ENCODE measurements around the gene SPTBN1. TPM values are rescaled to one million over a fixed set of nuclear protein-coding genes. Genes with fewer than 3 reads are reported as not detected.
A peak's percentile ranks its signal among the peaks of the same experiment; 100 is the strongest.

Gene SPTBN1
- total and polyA plus RNA-seq, 9 of the 15 experiments (the other 6 are each of a cell fraction or from before 2014, with no cell fraction given), result 8.9 to 66.8 (median 31.4) TPM

DNA sequence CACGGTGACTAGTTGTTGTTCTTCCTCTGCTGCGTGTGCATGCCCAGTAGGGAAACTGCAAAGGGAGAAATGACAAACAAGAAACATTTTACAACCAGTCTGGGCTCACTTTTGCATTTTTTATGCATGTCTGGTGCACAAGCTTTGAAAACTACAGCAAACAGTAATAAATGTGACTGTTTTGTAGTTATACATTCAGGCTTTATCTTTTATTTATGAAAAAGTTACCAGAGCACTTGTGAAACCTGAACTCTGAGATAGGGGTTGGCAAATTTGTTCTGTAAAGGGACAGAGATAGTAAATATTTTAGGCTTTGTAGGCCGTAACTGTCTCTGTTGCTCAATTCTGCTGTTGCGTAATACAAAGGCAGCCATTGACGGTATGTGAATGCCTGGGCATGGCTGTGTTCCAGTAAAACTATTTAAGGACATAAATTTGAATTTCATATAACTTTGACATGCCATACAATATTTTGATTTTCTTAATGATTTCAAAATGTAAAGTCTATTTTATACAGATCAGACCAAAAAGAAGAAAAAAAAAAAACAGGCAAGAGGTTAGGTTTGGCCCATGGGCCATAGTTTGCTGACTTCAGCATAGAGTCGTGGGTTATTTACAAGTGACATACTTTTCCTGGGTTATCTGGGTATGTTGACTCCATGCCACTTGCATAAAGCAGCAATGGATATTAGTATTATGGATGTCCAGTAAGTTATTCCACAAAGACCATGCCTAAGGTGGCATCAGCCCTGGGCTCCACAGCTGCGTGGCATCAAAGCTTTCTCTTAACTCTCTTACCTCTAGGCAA, 213.8 kb downstream of the SPTBN1 start (continued):
- TF ChIP-seq, protein P1, sequence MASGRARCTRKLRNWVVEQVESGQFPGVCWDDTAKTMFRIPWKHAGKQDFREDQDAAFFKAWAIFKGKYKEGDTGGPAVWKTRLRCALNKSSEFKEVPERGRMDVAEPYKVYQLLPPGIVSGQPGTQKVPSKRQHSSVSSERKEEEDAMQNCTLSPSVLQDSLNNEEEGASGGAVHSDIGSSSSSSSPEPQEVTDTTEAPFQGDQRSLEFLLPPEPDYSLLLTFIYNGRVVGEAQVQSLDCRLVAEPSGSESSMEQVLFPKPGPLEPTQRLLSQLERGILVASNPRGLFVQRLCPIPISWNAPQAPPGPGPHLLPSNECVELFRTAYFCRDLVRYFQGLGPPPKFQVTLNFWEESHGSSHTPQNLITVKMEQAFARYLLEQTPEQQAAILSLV (tag; IDR thresholded peaks at IDR 0.05), result peak; percentile 62

DNA sequence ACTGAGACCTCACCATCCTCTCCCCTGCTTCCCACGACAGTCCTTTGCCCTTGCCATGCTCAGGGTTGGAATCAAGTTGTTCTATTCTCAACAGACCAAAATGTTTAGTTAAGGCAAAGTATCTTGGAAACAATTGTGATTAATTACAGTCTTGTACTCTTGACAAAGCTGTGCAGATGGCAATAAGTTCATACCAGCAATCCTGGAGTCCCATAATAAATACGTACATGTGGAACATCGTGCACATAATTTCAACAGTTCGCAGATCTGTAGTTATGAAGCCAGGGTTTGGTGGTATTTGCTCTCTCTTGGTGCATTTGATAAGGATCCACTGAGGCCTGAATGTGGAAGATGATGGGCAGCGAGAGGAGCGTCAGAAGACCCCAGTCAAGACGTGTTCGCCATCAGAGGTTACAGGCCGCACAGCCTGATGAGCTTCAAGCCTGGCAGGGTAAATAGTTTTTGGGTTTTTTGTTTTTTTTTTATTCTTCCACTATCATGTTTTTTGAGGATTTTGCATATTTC, 214.4 kb downstream of the SPTBN1 start:
- DNase-seq (ENCODE audit: extremely low read depth in 1 of 4, low spot score in 3 of 4), result no peak
- POLR2A ChIA-PET, result no interaction called here
- Histone ChIP-seq H4K20me1 (replicated peaks; ENCODE audit: control insufficient read depth, insufficient read depth, low read length) (no peaks in the 10 kb centered on the region), H3K4me2 (ENCODE audit: insufficient read depth, low read length) (no peak overlapping the region), H3K9me1 (ENCODE audit: control insufficient read depth, insufficient read depth, low read length) (no peaks in the 10 kb centered on the region), H3K27ac (ENCODE audit: extremely low read depth, low read depth, low read length) (no peak overlapping the region), H3K36me3 (ENCODE audit: control insufficient read depth, insufficient read depth, low read length) (peaks cover 43% of the 10 kb centered on the region; the same call in 2 of the 3 replicates), H3K4me3 (no peak overlapping the region), H2AFZ (ENCODE audit: low read depth, low read length) (no peak overlapping the region), H3K27me3 (ENCODE audit: control insufficient read depth in 2 of 2, insufficient read depth in 2 of 2, low read length in 2 of 2) (peaks cover 6 to 14% of the 10 kb centered on the region in 2 experiments; a peak in 4 of 5 replicates), H3K79me2 (ENCODE audit: control insufficient read depth, insufficient read depth, low read length) (no peaks in the 10 kb centered on the region), H3K9ac (ENCODE audit: insufficient read depth in 1 of 2, low read depth in 2 of 2, low read length in 2 of 2) (no peak overlapping the region), H3K9me3 (replicated peaks; ENCODE audit: control insufficient read depth, insufficient read depth, low read depth, low read length) (no peaks in the 10 kb centered on the region), H3K4me1 (replicated peaks in 1 of 2; ENCODE audit: control insufficient read depth in 2 of 2, insufficient read depth in 2 of 2, low read length in 2 of 2) (peaks cover 0 to 6% of the 10 kb centered on the region in 2 experiments; a peak in 1 of 5 replicates)
- CTCF ChIA-PET (ENCODE audit: low intra/inter-chr PET ratio), result no interaction called here
- no peak for ATAC-seq
- no peak for FAIRE-seq
- in situ Hi-C loops (cut with MboI) (no loop called here), intact Hi-C loops (cut with micrococcal nuclease) (no loop called here)
- 93% methylated on average over 9 of the region's 9 CpGs for WGBS (ENCODE audit: insufficient coverage, low coverage, missing lambda C conversion rate)
- no TSS peak for BruUV-seq (replicated peaks)
- TF ChIP-seq KDM4B (IDR thresholded peaks at IDR 0.05; ENCODE audit: borderline replicate concordance in 2 of 2, low read depth in 1 of 2) (no peak), ARID2 (IDR thresholded peaks at IDR 0.05) (no peak), DNMT1 (IDR thresholded peaks at IDR 0.05) (no peak), ZNF217 (CRISPR knock-in tag; IDR thresholded peaks at IDR 0.05) (no peak), U2AF1 (optimal IDR thresholded peaks at IDR 0.05; ENCODE audit: low read depth, low read length) (no peak), ZNF79 (CRISPR knock-in tag; IDR thresholded peaks at IDR 0.05; ENCODE audit: low read depth) (no peak), SIRT6 (IDR thresholded peaks at IDR 0.05; ENCODE audit: low read depth, low read length) (no peak), ZNF143 (CRISPR knock-in tag; IDR thresholded peaks at IDR 0.05) (no peak), CSDE1 (IDR thresholded peaks at IDR 0.05) (no peak), ZNF12 (CRISPR knock-in tag; IDR thresholded peaks at IDR 0.05) (no peak), CBX2 (IDR thresholded peaks at IDR 0.05; ENCODE audit: insufficient read depth, low read length, poor library complexity, severe bottlenecking) (no peak)
- TF ChIP-seq, protein P2, sequence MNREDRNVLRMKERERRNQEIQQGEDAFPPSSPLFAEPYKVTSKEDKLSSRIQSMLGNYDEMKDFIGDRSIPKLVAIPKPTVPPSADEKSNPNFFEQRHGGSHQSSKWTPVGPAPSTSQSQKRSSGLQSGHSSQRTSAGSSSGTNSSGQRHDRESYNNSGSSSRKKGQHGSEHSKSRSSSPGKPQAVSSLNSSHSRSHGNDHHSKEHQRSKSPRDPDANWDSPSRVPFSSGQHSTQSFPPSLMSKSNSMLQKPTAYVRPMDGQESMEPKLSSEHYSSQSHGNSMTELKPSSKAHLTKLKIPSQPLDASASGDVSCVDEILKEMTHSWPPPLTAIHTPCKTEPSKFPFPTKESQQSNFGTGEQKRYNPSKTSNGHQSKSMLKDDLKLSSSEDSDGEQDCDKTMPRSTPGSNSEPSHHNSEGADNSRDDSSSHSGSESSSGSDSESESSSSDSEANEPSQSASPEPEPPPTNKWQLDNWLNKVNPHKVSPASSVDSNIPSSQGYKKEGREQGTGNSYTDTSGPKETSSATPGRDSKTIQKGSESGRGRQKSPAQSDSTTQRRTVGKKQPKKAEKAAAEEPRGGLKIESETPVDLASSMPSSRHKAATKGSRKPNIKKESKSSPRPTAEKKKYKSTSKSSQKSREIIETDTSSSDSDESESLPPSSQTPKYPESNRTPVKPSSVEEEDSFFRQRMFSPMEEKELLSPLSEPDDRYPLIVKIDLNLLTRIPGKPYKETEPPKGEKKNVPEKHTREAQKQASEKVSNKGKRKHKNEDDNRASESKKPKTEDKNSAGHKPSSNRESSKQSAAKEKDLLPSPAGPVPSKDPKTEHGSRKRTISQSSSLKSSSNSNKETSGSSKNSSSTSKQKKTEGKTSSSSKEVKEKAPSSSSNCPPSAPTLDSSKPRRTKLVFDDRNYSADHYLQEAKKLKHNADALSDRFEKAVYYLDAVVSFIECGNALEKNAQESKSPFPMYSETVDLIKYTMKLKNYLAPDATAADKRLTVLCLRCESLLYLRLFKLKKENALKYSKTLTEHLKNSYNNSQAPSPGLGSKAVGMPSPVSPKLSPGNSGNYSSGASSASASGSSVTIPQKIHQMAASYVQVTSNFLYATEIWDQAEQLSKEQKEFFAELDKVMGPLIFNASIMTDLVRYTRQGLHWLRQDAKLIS (CRISPR knock-in tag; IDR thresholded peaks at IDR 0.05), result no peak
- TF ChIP-seq, protein P3, sequence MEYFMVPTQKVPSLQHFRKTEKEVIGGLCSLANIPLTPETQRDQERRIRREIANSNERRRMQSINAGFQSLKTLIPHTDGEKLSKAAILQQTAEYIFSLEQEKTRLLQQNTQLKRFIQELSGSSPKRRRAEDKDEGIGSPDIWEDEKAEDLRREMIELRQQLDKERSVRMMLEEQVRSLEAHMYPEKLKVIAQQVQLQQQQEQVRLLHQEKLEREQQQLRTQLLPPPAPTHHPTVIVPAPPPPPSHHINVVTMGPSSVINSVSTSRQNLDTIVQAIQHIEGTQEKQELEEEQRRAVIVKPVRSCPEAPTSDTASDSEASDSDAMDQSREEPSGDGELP (CRISPR knock-in tag; IDR thresholded peaks at IDR 0.05; ENCODE audit: borderline replicate concordance), result no peak

Measured in K562 (cell line).